ENCODE measurements around the gene PPP1R13B.

PPP1R13B gene

GRCh38 chr14:103803661-103804060 is 43.7 kb downstream of the PPP1R13B start:
- H3K27ac ChIP-seq (ENCODE audit: low read depth, low read length, poor library complexity, severe bottlenecking): no peak overlapping the region

GRCh38 chr14:103802356-103802755 is 45.0 kb downstream of the PPP1R13B start:
- no peak overlapping the region for H3K9ac ChIP-seq (ENCODE audit: low read length)
- H3K4me2 ChIP-seq (ENCODE audit: low read length): no peak overlapping the region
- H3K9me2 ChIP-seq (ENCODE audit: low read depth, low read length): no peaks in the 10 kb centered on the region
- H3F3A ChIP-seq (ENCODE audit: insufficient read depth, low read length): no peaks in the 10 kb centered on the region
- no peak overlapping the region for H2AFZ ChIP-seq (ENCODE audit: low read length)
- H3K4me1 ChIP-seq (ENCODE audit: insufficient read depth, low read length, severe bottlenecking): peaks cover 20% of the 10 kb centered on the region
- no peaks in the 10 kb centered on the region for H3K79me2 ChIP-seq (ENCODE audit: insufficient read depth, low read length)
- no peaks in the 10 kb centered on the region for H3K9me3 ChIP-seq (ENCODE audit: low read length)
- no peak overlapping the region for H3K27ac ChIP-seq (ENCODE audit: low read depth, low read length, poor library complexity, severe bottlenecking)
- no peak overlapping the region for H3K4me3 ChIP-seq (ENCODE audit: low read depth, low read length, poor library complexity, severe bottlenecking)
- no peaks in the 10 kb centered on the region for H3K36me3 ChIP-seq (ENCODE audit: insufficient read depth, low read length)
- H3K27me3 ChIP-seq (ENCODE audit: insufficient read depth, low read length): no peaks in the 10 kb centered on the region
- no peaks in the 10 kb centered on the region for H4K20me1 ChIP-seq (ENCODE audit: insufficient read depth, low read length)
- TF ChIP-seq EZH2 (IDR thresholded peaks at IDR 0.05; ENCODE audit: borderline replicate concordance, low read length) (no peak), CTCF (IDR thresholded peaks at IDR 0.05; ENCODE audit: low read length) (no peak)

More at GRCh38 chr14:103803661-103804060, 43.7 kb downstream of the PPP1R13B start:
- no peaks in the 10 kb centered on the region for H3K79me2 ChIP-seq (ENCODE audit: insufficient read depth, low read length)
- no peak overlapping the region for H3K4me2 ChIP-seq (ENCODE audit: low read length)
- H3K9me2 ChIP-seq (ENCODE audit: low read depth, low read length): no peaks in the 10 kb centered on the region
- no peak overlapping the region for H3K9ac ChIP-seq (ENCODE audit: low read length)
- no peak overlapping the region for H2AFZ ChIP-seq (ENCODE audit: low read length)
- no peaks in the 10 kb centered on the region for H3F3A ChIP-seq (ENCODE audit: insufficient read depth, low read length)
- no peaks in the 10 kb centered on the region for H3K27me3 ChIP-seq (ENCODE audit: insufficient read depth, low read length)
- H3K4me3 ChIP-seq (ENCODE audit: low read depth, low read length, poor library complexity, severe bottlenecking): no peak overlapping the region
- TF ChIP-seq CTCF (IDR thresholded peaks at IDR 0.05; ENCODE audit: low read length) (no peak), EZH2 (IDR thresholded peaks at IDR 0.05; ENCODE audit: borderline replicate concordance, low read length) (no peak)
- no peaks in the 10 kb centered on the region for H3K36me3 ChIP-seq (ENCODE audit: insufficient read depth, low read length)
- H3K4me1 ChIP-seq (ENCODE audit: insufficient read depth, low read length, severe bottlenecking): peaks cover 20% of the 10 kb centered on the region
- H4K20me1 ChIP-seq (ENCODE audit: insufficient read depth, low read length): no peaks in the 10 kb centered on the region
- H3K9me3 ChIP-seq (ENCODE audit: low read length): no peaks in the 10 kb centered on the region

GRCh38 chr14:103801459-103801858 is 45.9 kb downstream of the PPP1R13B start:
- Histone ChIP-seq H3K27ac (ENCODE audit: low read depth, low read length, poor library complexity, severe bottlenecking) (no peak overlapping the region), H3K9ac (ENCODE audit: low read length) (no peak overlapping the region), H3K9me2 (ENCODE audit: low read depth, low read length) (no peaks in the 10 kb centered on the region), H2AFZ (ENCODE audit: low read length) (no peak overlapping the region), H3K27me3 (ENCODE audit: insufficient read depth, low read length) (no peaks in the 10 kb centered on the region), H3K4me2 (ENCODE audit: low read length) (no peak overlapping the region), H3K4me1 (ENCODE audit: insufficient read depth, low read length, severe bottlenecking) (peaks cover 12% of the 10 kb centered on the region), H3K4me3 (ENCODE audit: low read depth, low read length, poor library complexity, severe bottlenecking) (no peak overlapping the region), H3F3A (ENCODE audit: insufficient read depth, low read length) (no peaks in the 10 kb centered on the region), H3K79me2 (ENCODE audit: insufficient read depth, low read length) (no peaks in the 10 kb centered on the region), H3K36me3 (ENCODE audit: insufficient read depth, low read length) (peaks cover 3% of the 10 kb centered on the region; the same call in 1 of the 2 replicates), H4K20me1 (ENCODE audit: insufficient read depth, low read length) (no peaks in the 10 kb centered on the region), H3K9me3 (ENCODE audit: low read length) (no peaks in the 10 kb centered on the region)
- TF ChIP-seq EZH2 (IDR thresholded peaks at IDR 0.05; ENCODE audit: borderline replicate concordance, low read length) (no peak), CTCF (IDR thresholded peaks at IDR 0.05; ENCODE audit: low read length) (no peak)
